Activated naive CD4-positive, alpha-beta T cell treated with anti-CD3 and anti-CD28 coated beads for 36 hours (primary cell): ENCODE data around the gene OR2B6. TPM values are rescaled to one million over a fixed set of nuclear protein-coding genes. Genes with fewer than 3 reads are reported as not detected.

Source experiments
- CTCF ChIA-PET: fragments of 350-600 bp; sonication (Branson Sonifier 250); formaldehyde crosslinking; loops from one replicate; lab custom pipeline; 2021; ENCODE audit warnings: antibody characterized with exemption; lab: Charles Lee
- DNase-seq: peaks from one replicate; pipeline ENCODE4 v3.0.0-alpha.2; 2020
- H3K27ac Mint-ChIP-seq: one replicate; pipeline ENCODE4 v1.8.0; 2021; ENCODE audit warnings: mild to moderate bottlenecking, mixed read lengths
- H3K27me3 Mint-ChIP-seq: one replicate; pipeline ENCODE4 v1.8.0; 2021; ENCODE audit warnings: low read depth, mixed read lengths
- H3K36me3 Mint-ChIP-seq: one replicate; pipeline ENCODE4 v1.8.0; 2021; ENCODE audit warnings: low read depth, mixed read lengths
- H3K4me1 Mint-ChIP-seq: one replicate; pipeline ENCODE4 v1.8.0; 2021; ENCODE audit warnings: low read depth, mixed read lengths
- H3K4me3 Mint-ChIP-seq: one replicate; pipeline ENCODE4 v1.8.0; 2021; ENCODE audit warnings: mild to moderate bottlenecking, moderate library complexity, mixed read lengths
- H3K9me3 Mint-ChIP-seq: one replicate; pipeline ENCODE4 v1.8.0; 2021; ENCODE audit warnings: mixed read lengths
- intact Hi-C: fragments of 100-400 bp; cut with micrococcal nuclease; formaldehyde crosslinking; loops from one replicate; pipeline ENCODE4 v1.15.1; 2023
- total RNA-seq, 2 experiments: library from RNA; stranded (reverse); gene quantifications; one replicate each; pipeline ENCODE4 v1.2.3, GENCODE V29; 2021

Gene OR2B6
- total RNA-seq, 2 experiments from 2014 or later: not detected

GRCh38 chr6:27962506-27962905 lies 5.5 kb downstream of the OR2B6 start:
- no peak for DNase-seq
- CTCF ChIA-PET: no interaction called here
- intact Hi-C loops: no loop called here

GRCh38 chr6:27966044-27966443 lies 9.0 kb downstream of the OR2B6 start:
- H3K4me3 Mint-ChIP-seq: no peak overlapping the region
- no peaks in the 10 kb centered on the region for H3K4me1 Mint-ChIP-seq
- peaks cover 41% of the 10 kb centered on the region for H3K27me3 Mint-ChIP-seq
- no peak for DNase-seq
- H3K36me3 Mint-ChIP-seq: no peaks in the 10 kb centered on the region
- peaks cover 7% of the 10 kb centered on the region for H3K9me3 Mint-ChIP-seq
- intact Hi-C loops: no loop called here
- CTCF ChIA-PET: no interaction called here
- no peak overlapping the region for H3K27ac Mint-ChIP-seq

More at GRCh38 chr6:27962506-27962905, 5.5 kb downstream of the OR2B6 start:
- Mint-ChIP-seq H3K27ac (no peak overlapping the region), H3K9me3 (no peaks in the 10 kb centered on the region), H3K4me3 (no peak overlapping the region), H3K4me1 (no peaks in the 10 kb centered on the region), H3K36me3 (no peaks in the 10 kb centered on the region), H3K27me3 (peaks cover 33% of the 10 kb centered on the region)

GRCh38 chr6:27966816-27967426 lies 9.9 kb downstream of the OR2B6 start:
- intact Hi-C loops: no loop called here
- CTCF ChIA-PET: interaction anchor here (0.6 kb wide), 1 partner anchor 25 kb away, joined by 3 read pairs; no protein-coding TSS in a partner anchor
- no peaks in the 10 kb centered on the region for H3K4me1 Mint-ChIP-seq
- H3K27me3 Mint-ChIP-seq: peaks cover 41% of the 10 kb centered on the region
- H3K4me3 Mint-ChIP-seq: no peak overlapping the region
- no peaks in the 10 kb centered on the region for H3K36me3 Mint-ChIP-seq
- H3K27ac Mint-ChIP-seq: no peak overlapping the region
- H3K9me3 Mint-ChIP-seq: peaks cover 7% of the 10 kb centered on the region
- no peak for DNase-seq

GRCh38 chr6:27970444-27970843 lies 13.4 kb downstream of the OR2B6 start:
- Mint-ChIP-seq H3K4me3 (no peak overlapping the region), H3K27ac (no peak overlapping the region), H3K9me3 (peaks cover 7% of the 10 kb centered on the region), H3K4me1 (no peaks in the 10 kb centered on the region), H3K27me3 (peaks cover 40% of the 10 kb centered on the region), H3K36me3 (no peaks in the 10 kb centered on the region)
- intact Hi-C loops: no loop called here
- no peak for DNase-seq
- CTCF ChIA-PET: interaction anchor here (0.6 to 0.7 kb wide), 2 partner anchors 35 to 371 kb away, joined by 3 read pairs; no protein-coding TSS in a partner anchor

- Mint-ChIP-seq H3K4me1 (no peaks in the 10 kb centered on the region), H3K4me3 (no peak overlapping the region), H3K27me3 (peaks cover 43% of the 10 kb centered on the region), H3K36me3 (no peaks in the 10 kb centered on the region), H3K27ac (no peak overlapping the region), H3K9me3 (peaks cover 7% of the 10 kb centered on the region)
- intact Hi-C loops: no loop called here
- CTCF ChIA-PET: no interaction called here
- no peak for DNase-seq
Observed at GRCh38 chr6:27972750-27973149, 15.7 kb downstream of the OR2B6 start.

GRCh38 chr6:27977387-27977786 lies 20.3 kb downstream of the OR2B6 start:
- CTCF ChIA-PET: no interaction called here
- intact Hi-C loops: no loop called here
- Mint-ChIP-seq H3K4me3 (no peak overlapping the region), H3K4me1 (no peaks in the 10 kb centered on the region), H3K27ac (no peak overlapping the region), H3K27me3 (peaks cover 31% of the 10 kb centered on the region), H3K36me3 (no peaks in the 10 kb centered on the region), H3K9me3 (no peaks in the 10 kb centered on the region)
- no peak for DNase-seq

- intact Hi-C loops: no loop called here
- CTCF ChIA-PET: no interaction called here
Observed at GRCh38 chr6:27978705-27979104, 21.7 kb downstream of the OR2B6 start.

GRCh38 chr6:27980111-27980510 lies 23.1 kb downstream of the OR2B6 start:
- no peak overlapping the region for H3K4me3 Mint-ChIP-seq

More at GRCh38 chr6:27978705-27979104, 21.7 kb downstream of the OR2B6 start:
- H3K27me3 Mint-ChIP-seq: peaks cover 34% of the 10 kb centered on the region
- H3K4me1 Mint-ChIP-seq: no peaks in the 10 kb centered on the region
- H3K36me3 Mint-ChIP-seq: no peaks in the 10 kb centered on the region
- no peak overlapping the region for H3K4me3 Mint-ChIP-seq
- H3K27ac Mint-ChIP-seq: no peak overlapping the region
- H3K9me3 Mint-ChIP-seq: no peaks in the 10 kb centered on the region
- no peak for DNase-seq

GRCh38 chr6:27986928-27987725 lies 30.1 kb downstream of the OR2B6 start:
- CTCF ChIA-PET: interaction anchor here (0.7 kb wide), 1 partner anchor 978 kb away, joined by 5 read pairs; no protein-coding TSS in a partner anchor
- H3K9me3 Mint-ChIP-seq: no peaks in the 10 kb centered on the region
- no peak overlapping the region for H3K27ac Mint-ChIP-seq
- intact Hi-C loops: no loop called here
- DNase-seq: no peak
- H3K4me3 Mint-ChIP-seq: no peak overlapping the region
- no peaks in the 10 kb centered on the region for H3K36me3 Mint-ChIP-seq
- no peaks in the 10 kb centered on the region for H3K4me1 Mint-ChIP-seq
- peaks cover 36% of the 10 kb centered on the region for H3K27me3 Mint-ChIP-seq

More at GRCh38 chr6:27980111-27980510, 23.1 kb downstream of the OR2B6 start:
- CTCF ChIA-PET: no interaction called here
- intact Hi-C loops: no loop called here
- Mint-ChIP-seq H3K27ac (no peak overlapping the region), H3K36me3 (no peaks in the 10 kb centered on the region), H3K4me1 (no peaks in the 10 kb centered on the region), H3K9me3 (no peaks in the 10 kb centered on the region), H3K27me3 (peaks cover 32% of the 10 kb centered on the region)
- no peak for DNase-seq

GRCh38 chr6:27994616-27995015 lies 37.6 kb downstream of the OR2B6 start:
- Mint-ChIP-seq H3K9me3 (no peaks in the 10 kb centered on the region), H3K36me3 (no peaks in the 10 kb centered on the region), H3K4me1 (no peaks in the 10 kb centered on the region), H3K27ac (no peak overlapping the region), H3K4me3 (no peak overlapping the region), H3K27me3 (peaks cover 37% of the 10 kb centered on the region)
- intact Hi-C loops: no loop called here
- CTCF ChIA-PET: no interaction called here
- DNase-seq: no peak

GRCh38 chr6:28000351-28001045 lies 43.5 kb downstream of the OR2B6 start:
- Mint-ChIP-seq H3K36me3 (no peaks in the 10 kb centered on the region), H3K4me1 (no peaks in the 10 kb centered on the region), H3K27ac (no peak overlapping the region), H3K4me3 (no peak overlapping the region), H3K27me3 (peaks cover 14% of the 10 kb centered on the region), H3K9me3 (no peaks in the 10 kb centered on the region)
- no peak for DNase-seq
- CTCF ChIA-PET: interaction anchor here (0.7 kb wide), 1 partner anchor 174 kb away, joined by 3 read pairs; no protein-coding TSS in a partner anchor
- intact Hi-C loops: no loop called here

- CTCF ChIA-PET: no interaction called here
- Mint-ChIP-seq H3K36me3 (no peaks in the 10 kb centered on the region), H3K27ac (no peak overlapping the region), H3K9me3 (no peaks in the 10 kb centered on the region), H3K4me1 (no peaks in the 10 kb centered on the region), H3K4me3 (no peak overlapping the region), H3K27me3 (peaks cover 17% of the 10 kb centered on the region)
- intact Hi-C loops: no loop called here
- no peak for DNase-seq
Observed at GRCh38 chr6:28001351-28001750, 44.3 kb downstream of the OR2B6 start.
